HepG2 (cell line): ENCODE measurements around the gene STIM2. TPM values are rescaled to one million over a fixed set of nuclear protein-coding genes. Genes with fewer than 3 reads are reported as not detected.

Experiments used
- CAMTA2 ChIP-seq: sonication (generic); formaldehyde crosslinking; IDR thresholded peaks from 2 replicates; pipeline ENCODE4 v1.4.0; 2020; ENCODE audit warnings: mild to moderate bottlenecking, missing genetic modification reagents, borderline replicate concordance
- EP300 ChIP-seq, 3 experiments: sonication (generic) in 1 of 3; formaldehyde crosslinking in 1 of 3; IDR thresholded peaks; 2 replicates each; pipeline versions ENCODE4 v1.5.1 to v1.6.1; 2011 to 2020; ENCODE audit warnings: low read depth in 2 of 3, low read length in 2 of 3, borderline replicate concordance in 1 of 3, improper control_type of control experiment in 1 of 3, mild to moderate bottlenecking in 1 of 3, missing genetic modification reagents in 1 of 3, moderate library complexity in 1 of 3
- HOXA7 ChIP-seq: sonication (generic); formaldehyde crosslinking; IDR thresholded peaks from 2 replicates; pipeline ENCODE4 v1.8.1; 2022; ENCODE audit warnings: mild to moderate bottlenecking, missing genetic modification reagents, moderate library complexity
- KDM6A ChIP-seq: IDR thresholded peaks from 2 replicates; pipeline ENCODE4 v1.6.1; 2016; ENCODE audit warnings: low read depth
- MXD3 ChIP-seq: IDR thresholded peaks from 2 replicates; pipeline ENCODE4 v1.6.1; 2016; ENCODE audit warnings: mild to moderate bottlenecking, missing biosample characterization, missing genetic modification reagents
- PBX3 ChIP-seq: sonication (generic); formaldehyde crosslinking; IDR thresholded peaks from 2 replicates; pipeline ENCODE4 v1.8.1; 2023; ENCODE audit warnings: missing genetic modification reagents, inconsistent platforms, borderline replicate concordance
- ZNF33B ChIP-seq: sonication (generic); formaldehyde crosslinking; IDR thresholded peaks from 2 replicates; pipeline ENCODE4 v1.5.1; 2020; ENCODE audit warnings: mild to moderate bottlenecking, missing genetic modification reagents
- ZNF468 ChIP-seq: sonication (generic); formaldehyde crosslinking; IDR thresholded peaks from 2 replicates; pipeline ENCODE4 v1.8.0; 2022; ENCODE audit warnings: mild to moderate bottlenecking, moderate library complexity, missing genetic modification reagents
- ZNF670 ChIP-seq: sonication (generic); formaldehyde crosslinking; IDR thresholded peaks from 2 replicates; pipeline ENCODE4 v1.8.0; 2022; ENCODE audit warnings: mild to moderate bottlenecking, missing genetic modification reagents, borderline replicate concordance
- ZNF790 ChIP-seq: sonication (generic); formaldehyde crosslinking; IDR thresholded peaks from 2 replicates; pipeline ENCODE4 v1.8.0; 2022; ENCODE audit warnings: missing genetic modification reagents, mild to moderate bottlenecking, borderline replicate concordance
- polyA plus RNA-seq, 8 experiments: library from polyadenylated mRNA; depleted of rRNA in 3 of 8; stranded (reverse) in 7 of 8; unstranded in 1 of 8; fragments of >200 nt; fragmentation: Illumina TruSeq in 4 of 8; extraction: Trizol in 4 of 8; gene quantifications; 2 replicates each; pipeline versions ENCODE4 v1.2.1 to v1.2.3, GENCODE V29; 2011 to 2016; ENCODE audit warnings: low read depth in 4 of 8, missing spikeins in 1 of 8, mixed read lengths in 1 of 8; ENCODE audit not compliant: insufficient read depth in 1 of 8
- total RNA-seq, 5 experiments: library from RNA; depleted of rRNA; stranded (reverse); fragments of >200 nt; fragmentation: Illumina TruSeq; extraction: Trizol; gene quantifications; 2 replicates each; pipeline ENCODE4 v1.2.3, GENCODE V29; 2016; ENCODE audit warnings: low read depth in 1 of 5
- TF ChIP-seq, protein P1 (sequence below): sonication (generic); formaldehyde crosslinking; IDR thresholded peaks from 2 replicates; pipeline ENCODE4 v1.5.1; 2020; ENCODE audit warnings: missing genetic modification reagents, mild to moderate bottlenecking, borderline replicate concordance
- TF ChIP-seq, protein P2 (sequence below): sonication (generic); formaldehyde crosslinking; IDR thresholded peaks from 2 replicates; pipeline ENCODE4 v1.4.0; 2020; ENCODE audit warnings: mild to moderate bottlenecking, missing genetic modification reagents, borderline replicate concordance
- TF ChIP-seq, protein P3 (sequence below): sonication (generic); formaldehyde crosslinking; IDR thresholded peaks from 2 replicates; pipeline ENCODE4 v1.9.0; 2021; ENCODE audit warnings: mild to moderate bottlenecking, missing genetic modification reagents

Gene STIM2
- total and polyA plus RNA-seq, 2 of the 13 experiments (the other 11 are each of a cell fraction or from before 2014, with no cell fraction given), result 19.3 to 19.4 TPM

- TF ChIP-seq EP300 (IDR thresholded peaks at IDR 0.05; ENCODE audit: low read depth in 2 of 2, low read length in 2 of 2), result no peak
- no peak for TF ChIP-seq EP300 (CRISPR knock-in tag; IDR thresholded peaks at IDR 0.05; ENCODE audit: borderline replicate concordance)
- TF ChIP-seq KDM6A (CRISPR knock-in tag), result no peak
- TF ChIP-seq MXD3 (CRISPR knock-in tag), result no peak
- no peak for TF ChIP-seq CAMTA2
- TF ChIP-seq, protein P1, sequence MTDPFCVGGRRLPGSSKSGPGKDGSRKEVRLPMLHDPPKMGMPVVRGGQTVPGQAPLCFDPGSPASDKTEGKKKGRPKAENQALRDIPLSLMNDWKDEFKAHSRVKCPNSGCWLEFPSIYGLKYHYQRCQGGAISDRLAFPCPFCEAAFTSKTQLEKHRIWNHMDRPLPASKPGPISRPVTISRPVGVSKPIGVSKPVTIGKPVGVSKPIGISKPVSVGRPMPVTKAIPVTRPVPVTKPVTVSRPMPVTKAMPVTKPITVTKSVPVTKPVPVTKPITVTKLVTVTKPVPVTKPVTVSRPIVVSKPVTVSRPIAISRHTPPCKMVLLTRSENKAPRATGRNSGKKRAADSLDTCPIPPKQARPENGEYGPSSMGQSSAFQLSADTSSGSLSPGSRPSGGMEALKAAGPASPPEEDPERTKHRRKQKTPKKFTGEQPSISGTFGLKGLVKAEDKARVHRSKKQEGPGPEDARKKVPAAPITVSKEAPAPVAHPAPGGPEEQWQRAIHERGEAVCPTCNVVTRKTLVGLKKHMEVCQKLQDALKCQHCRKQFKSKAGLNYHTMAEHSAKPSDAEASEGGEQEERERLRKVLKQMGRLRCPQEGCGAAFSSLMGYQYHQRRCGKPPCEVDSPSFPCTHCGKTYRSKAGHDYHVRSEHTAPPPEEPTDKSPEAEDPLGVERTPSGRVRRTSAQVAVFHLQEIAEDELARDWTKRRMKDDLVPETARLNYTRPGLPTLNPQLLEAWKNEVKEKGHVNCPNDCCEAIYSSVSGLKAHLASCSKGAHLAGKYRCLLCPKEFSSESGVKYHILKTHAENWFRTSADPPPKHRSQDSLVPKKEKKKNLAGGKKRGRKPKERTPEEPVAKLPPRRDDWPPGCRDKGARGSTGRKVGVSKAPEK (CRISPR knock-in tag), result no peak
- TF ChIP-seq, protein P2, sequence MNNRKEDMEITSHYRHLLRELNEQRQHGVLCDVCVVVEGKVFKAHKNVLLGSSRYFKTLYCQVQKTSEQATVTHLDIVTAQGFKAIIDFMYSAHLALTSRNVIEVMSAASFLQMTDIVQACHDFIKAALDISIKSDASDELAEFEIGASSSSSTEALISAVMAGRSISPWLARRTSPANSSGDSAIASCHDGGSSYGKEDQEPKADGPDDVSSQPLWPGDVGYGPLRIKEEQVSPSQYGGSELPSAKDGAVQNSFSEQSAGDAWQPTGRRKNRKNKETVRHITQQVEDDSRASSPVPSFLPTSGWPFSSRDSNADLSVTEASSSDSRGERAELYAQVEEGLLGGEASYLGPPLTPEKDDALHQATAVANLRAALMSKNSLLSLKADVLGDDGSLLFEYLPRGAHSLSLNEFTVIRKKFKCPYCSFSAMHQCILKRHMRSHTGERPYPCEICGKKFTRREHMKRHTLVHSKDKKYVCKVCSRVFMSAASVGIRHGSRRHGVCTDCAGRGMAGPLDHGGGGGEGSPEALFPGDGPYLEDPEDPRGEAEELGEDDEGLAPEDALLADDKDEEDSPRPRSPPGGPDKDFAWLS (CRISPR knock-in tag), result no peak
- TF ChIP-seq ZNF468 (CRISPR knock-in tag), result no peak
- TF ChIP-seq ZNF790 (CRISPR knock-in tag), result no peak
- TF ChIP-seq ZNF33B (CRISPR knock-in tag), result 0 out of 2 replicates have a peak, but pooled peaks have one; percentile 53
- no peak for TF ChIP-seq HOXA7 (CRISPR knock-in tag)
- TF ChIP-seq, protein P3, sequence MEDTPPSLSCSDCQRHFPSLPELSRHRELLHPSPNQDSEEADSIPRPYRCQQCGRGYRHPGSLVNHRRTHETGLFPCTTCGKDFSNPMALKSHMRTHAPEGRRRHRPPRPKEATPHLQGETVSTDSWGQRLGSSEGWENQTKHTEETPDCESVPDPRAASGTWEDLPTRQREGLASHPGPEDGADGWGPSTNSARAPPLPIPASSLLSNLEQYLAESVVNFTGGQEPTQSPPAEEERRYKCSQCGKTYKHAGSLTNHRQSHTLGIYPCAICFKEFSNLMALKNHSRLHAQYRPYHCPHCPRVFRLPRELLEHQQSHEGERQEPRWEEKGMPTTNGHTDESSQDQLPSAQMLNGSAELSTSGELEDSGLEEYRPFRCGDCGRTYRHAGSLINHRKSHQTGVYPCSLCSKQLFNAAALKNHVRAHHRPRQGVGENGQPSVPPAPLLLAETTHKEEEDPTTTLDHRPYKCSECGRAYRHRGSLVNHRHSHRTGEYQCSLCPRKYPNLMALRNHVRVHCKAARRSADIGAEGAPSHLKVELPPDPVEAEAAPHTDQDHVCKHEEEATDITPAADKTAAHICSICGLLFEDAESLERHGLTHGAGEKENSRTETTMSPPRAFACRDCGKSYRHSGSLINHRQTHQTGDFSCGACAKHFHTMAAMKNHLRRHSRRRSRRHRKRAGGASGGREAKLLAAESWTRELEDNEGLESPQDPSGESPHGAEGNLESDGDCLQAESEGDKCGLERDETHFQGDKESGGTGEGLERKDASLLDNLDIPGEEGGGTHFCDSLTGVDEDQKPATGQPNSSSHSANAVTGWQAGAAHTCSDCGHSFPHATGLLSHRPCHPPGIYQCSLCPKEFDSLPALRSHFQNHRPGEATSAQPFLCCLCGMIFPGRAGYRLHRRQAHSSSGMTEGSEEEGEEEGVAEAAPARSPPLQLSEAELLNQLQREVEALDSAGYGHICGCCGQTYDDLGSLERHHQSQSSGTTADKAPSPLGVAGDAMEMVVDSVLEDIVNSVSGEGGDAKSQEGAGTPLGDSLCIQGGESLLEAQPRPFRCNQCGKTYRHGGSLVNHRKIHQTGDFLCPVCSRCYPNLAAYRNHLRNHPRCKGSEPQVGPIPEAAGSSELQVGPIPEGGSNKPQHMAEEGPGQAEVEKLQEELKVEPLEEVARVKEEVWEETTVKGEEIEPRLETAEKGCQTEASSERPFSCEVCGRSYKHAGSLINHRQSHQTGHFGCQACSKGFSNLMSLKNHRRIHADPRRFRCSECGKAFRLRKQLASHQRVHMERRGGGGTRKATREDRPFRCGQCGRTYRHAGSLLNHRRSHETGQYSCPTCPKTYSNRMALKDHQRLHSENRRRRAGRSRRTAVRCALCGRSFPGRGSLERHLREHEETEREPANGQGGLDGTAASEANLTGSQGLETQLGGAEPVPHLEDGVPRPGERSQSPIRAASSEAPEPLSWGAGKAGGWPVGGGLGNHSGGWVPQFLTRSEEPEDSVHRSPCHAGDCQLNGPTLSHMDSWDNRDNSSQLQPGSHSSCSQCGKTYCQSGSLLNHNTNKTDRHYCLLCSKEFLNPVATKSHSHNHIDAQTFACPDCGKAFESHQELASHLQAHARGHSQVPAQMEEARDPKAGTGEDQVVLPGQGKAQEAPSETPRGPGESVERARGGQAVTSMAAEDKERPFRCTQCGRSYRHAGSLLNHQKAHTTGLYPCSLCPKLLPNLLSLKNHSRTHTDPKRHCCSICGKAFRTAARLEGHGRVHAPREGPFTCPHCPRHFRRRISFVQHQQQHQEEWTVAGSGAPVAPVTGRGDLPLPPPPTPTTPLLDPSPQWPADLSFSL, result no peak
- no peak for TF ChIP-seq ZNF670 (CRISPR knock-in tag)
- no peak for TF ChIP-seq PBX3
Measured at GRCh38 chr4:26858035-26858918, 2.4 kb upstream of the STIM2 start (continued).
